Endodermal cell (in vitro differentiated cells): Measurements from ENCODE around the gene APOBR. TPM values are rescaled to one million over a fixed set of nuclear protein-coding genes. Genes with fewer than 3 reads are reported as not detected.

Source experiments
- DNase-seq: peaks from one replicate; pipeline ENCODE4 v3.0.0-alpha.2; 2017
- H3K27ac ChIP-seq: 2 replicates; pipeline ENCODE4 v1.5.1; 2013; ENCODE audit warnings: mild to moderate bottlenecking, low read depth, low read length, moderate library complexity
- H3K27me3 ChIP-seq: 2 replicates; pipeline ENCODE4 v1.6.1; 2013; ENCODE audit warnings: mild to moderate bottlenecking, low read length, moderate library complexity; ENCODE audit not compliant: insufficient read depth, control insufficient read depth, poor library complexity, severe bottlenecking
- H3K36me3 ChIP-seq: 2 replicates; pipeline ENCODE4 v1.7.0; 2013; ENCODE audit warnings: mild to moderate bottlenecking, low read length, moderate library complexity; ENCODE audit not compliant: control insufficient read depth, insufficient read depth
- H3K4me1 ChIP-seq: one replicate; pipeline ENCODE4 v1.7.0; 2013; ENCODE audit warnings: low read length; ENCODE audit not compliant: control insufficient read depth, insufficient read depth
- H3K4me3 ChIP-seq: 2 replicates; pipeline ENCODE4 v1.5.1; 2013; ENCODE audit warnings: mild to moderate bottlenecking, low read length, moderate library complexity
- H3K9ac ChIP-seq: 2 replicates; pipeline ENCODE4 v1.6.1; 2013; ENCODE audit warnings: mild to moderate bottlenecking, low read length, moderate library complexity; ENCODE audit not compliant: poor library complexity, severe bottlenecking; ENCODE audit errors: extremely low read depth
- H3K9me3 ChIP-seq: 2 replicates; pipeline ENCODE4 v1.6.1; 2013; ENCODE audit warnings: mild to moderate bottlenecking, low read length, moderate library complexity; ENCODE audit not compliant: control insufficient read depth
- H3K27ac Mint-ChIP-seq: 2 replicates; pipeline ENCODE4 v1.8.0; 2020; ENCODE audit warnings: mixed read lengths
- H3K27me3 Mint-ChIP-seq: 2 replicates; pipeline ENCODE4 v1.8.0; 2021; ENCODE audit warnings: mild to moderate bottlenecking, mixed read lengths; ENCODE audit not compliant: insufficient read depth
- H3K36me3 Mint-ChIP-seq: 2 replicates; pipeline ENCODE4 v1.8.0; 2020; ENCODE audit warnings: low read depth, mixed read lengths
- H3K4me1 Mint-ChIP-seq: 2 replicates; pipeline ENCODE4 v1.8.0; 2020; ENCODE audit warnings: mixed read lengths
- H3K4me3 Mint-ChIP-seq: 2 replicates; pipeline ENCODE4 v1.8.0; 2020; ENCODE audit warnings: mild to moderate bottlenecking, moderate library complexity, mixed read lengths
- H3K9me3 Mint-ChIP-seq: 2 replicates; pipeline ENCODE4 v1.8.0; 2020; ENCODE audit warnings: mild to moderate bottlenecking, mixed read lengths
- CTCF ChIP-seq: fragments of 200-600 bp; sonication (generic); conservative IDR thresholded peaks from 2 replicates; pipeline ENCODE4 v1.5.0; 2021; ENCODE audit warnings: antibody characterized with exemption, mild to moderate bottlenecking
- WGBS, 2 experiments: methylation state at CpG; one replicate each; pipeline versions ENCODE4 v1.1.5 to v1.1.7; 2013; ENCODE audit warnings: missing lambda C conversion rate in 2 of 2, mixed read lengths in 1 of 2; ENCODE audit not compliant: insufficient coverage in 1 of 2, insufficient read length in 1 of 2; 5-methylcytosine and 5-hydroxymethylcytosine counted together
- total RNA-seq, 2 donors: library from RNA; stranded (reverse); fragmentation: NEBNext Ultra II Directional in 1 of 2; extraction: Animal tissue kit (Norgen Biotek cat#: 25700) in 1 of 2; gene quantifications; 2 replicates in 1 of 2; 3 replicates in 1 of 2; pipeline ENCODE4 v1.2.1, GENCODE V29; 2021

Gene APOBR
- total RNA-seq, 2 donors from 2014 or later = not detected

GRCh38 chr16:28546626-28547025 lies 52.2 kb downstream of the APOBR start:
- Histone ChIP-seq H3K27me3 (no peaks in the 10 kb centered on the region), H3K36me3 (no peaks in the 10 kb centered on the region), H3K9me3 (no peaks in the 10 kb centered on the region), H3K27ac (no peak overlapping the region), H3K9ac (no peak overlapping the region), H3K4me1 (no peaks in the 10 kb centered on the region), H3K4me3 (no peak overlapping the region)
- DNase-seq = no peak
- H3K27ac Mint-ChIP-seq = no peak overlapping the region
- H3K4me1 Mint-ChIP-seq = no peaks in the 10 kb centered on the region
- no peak overlapping the region for H3K4me3 Mint-ChIP-seq
- no peak for TF ChIP-seq CTCF
- no peaks in the 10 kb centered on the region for H3K36me3 Mint-ChIP-seq
- no peaks in the 10 kb centered on the region for H3K27me3 Mint-ChIP-seq
- 91 to 92% methylated on average over 5 to 6 of the region's 7 CpGs for WGBS, 2 experiments
- H3K9me3 Mint-ChIP-seq = no peaks in the 10 kb centered on the region

- Histone ChIP-seq H3K27ac (no peak overlapping the region), H3K27me3 (no peaks in the 10 kb centered on the region), H3K9me3 (no peaks in the 10 kb centered on the region), H3K36me3 (no peaks in the 10 kb centered on the region), H3K9ac (no peak overlapping the region), H3K4me1 (no peaks in the 10 kb centered on the region), H3K4me3 (no peak overlapping the region)
- Mint-ChIP-seq H3K36me3 (no peaks in the 10 kb centered on the region), H3K27me3 (no peaks in the 10 kb centered on the region), H3K4me1 (no peaks in the 10 kb centered on the region), H3K4me3 (no peak overlapping the region), H3K27ac (no peak overlapping the region), H3K9me3 (no peaks in the 10 kb centered on the region)
- no peak for DNase-seq
- 89 to 90% methylated on average over 7 to 10 of the region's 14 CpGs for WGBS, 2 experiments
- no peak for TF ChIP-seq CTCF
These were observed 53.9 kb downstream of the APOBR start for GRCh38 chr16:28548306-28548802.

Other genes with a start within 250 kb of the APOBR start
- 10 to 100 TPM; 55.9 to 62.5 TPM for gene SBK1, start 202.1 kb upstream of the APOBR start, total RNA-seq
- gene NPIPB6, start 131.1 kb upstream of the APOBR start, total RNA-seq = 1 to 10 TPM; 1.8 to 3.5 TPM
- gene EIF3CL, start 90.8 kb upstream of the APOBR start, total RNA-seq = 10 to 100 TPM; 38.1 to 54.3 TPM
- under 1 TPM in 1 of 2 donors, not detected in 1; 0.29 TPM for gene NPIPB7, start 22.3 kb upstream of the APOBR start, total RNA-seq
- 10 to 100 TPM; 29.9 to 30.2 TPM for gene CLN3, start 2.6 kb upstream of the APOBR start, total RNA-seq
- not detected for gene IL27, start 12.2 kb downstream of the APOBR start, total RNA-seq
- gene NUPR1, start 44.3 kb downstream of the APOBR start, total RNA-seq = not detected
- gene SGF29, start 59.3 kb downstream of the APOBR start, total RNA-seq = 10 to 100 TPM; 16.5 to 18.9 TPM
- gene SULT1A2, start 102.4 kb downstream of the APOBR start, total RNA-seq = 1 to 10 TPM in 1 of 2 donors, under 1 TPM in 1; 0.29 to 1.9 TPM
- gene SULT1A1, start 115.4 kb downstream of the APOBR start, total RNA-seq = 1 to 10 TPM; 4.3 to 7.2 TPM
- under 1 TPM in 1 of 2 donors, not detected in 1; 0.35 TPM for gene NPIPB8, start 143.4 kb downstream of the APOBR start, total RNA-seq
- gene EIF3C, start 216.8 kb downstream of the APOBR start, total RNA-seq = 100 to 1,000 TPM; 697 to 784 TPM